ENCODE measurements around the gene TNS3.

Gene TNS3

GRCh38 chr7:47333554-47333887 is 248.4 kb downstream of the TNS3 start:
- no peaks in the 10 kb centered on the region for H3K9me3 ChIP-seq (ENCODE audit: control insufficient read depth, low read length)
- no peak overlapping the region for H3K4me3 ChIP-seq (ENCODE audit: low read length)
- no peak overlapping the region for H3K9ac ChIP-seq (ENCODE audit: low read length)
- peaks cover 7% of the 10 kb centered on the region for H3K36me3 ChIP-seq (ENCODE audit: control insufficient read depth, insufficient read depth, low read length)
- peaks cover 15% of the 10 kb centered on the region for H3K4me1 ChIP-seq (ENCODE audit: control insufficient read depth, insufficient read depth, low read length)
- H3K27me3 ChIP-seq (ENCODE audit: control insufficient read depth, insufficient read depth, low read length), result no peaks in the 10 kb centered on the region

GRCh38 chr7:47332681-47333553 is 249.0 kb downstream of the TNS3 start:
- Histone ChIP-seq H3K36me3 (ENCODE audit: control insufficient read depth, insufficient read depth, low read length) (peaks cover 7% of the 10 kb centered on the region), H3K4me3 (ENCODE audit: low read length) (no peak overlapping the region), H3K9me3 (ENCODE audit: control insufficient read depth, low read length) (no peaks in the 10 kb centered on the region), H3K4me1 (ENCODE audit: control insufficient read depth, insufficient read depth, low read length) (peaks cover 21% of the 10 kb centered on the region), H3K9ac (ENCODE audit: low read length) (no peak overlapping the region), H3K27me3 (ENCODE audit: control insufficient read depth, insufficient read depth, low read length) (no peaks in the 10 kb centered on the region)

GRCh38 chr7:47332213-47332612 is 249.7 kb downstream of the TNS3 start:
- Histone ChIP-seq H3K9ac (ENCODE audit: low read length) (no peak overlapping the region), H3K27me3 (ENCODE audit: control insufficient read depth, insufficient read depth, low read length) (no peaks in the 10 kb centered on the region), H3K4me3 (ENCODE audit: low read length) (no peak overlapping the region), H3K9me3 (ENCODE audit: control insufficient read depth, low read length) (no peaks in the 10 kb centered on the region), H3K36me3 (ENCODE audit: control insufficient read depth, insufficient read depth, low read length) (peaks cover 7% of the 10 kb centered on the region), H3K4me1 (ENCODE audit: control insufficient read depth, insufficient read depth, low read length) (peaks cover 28% of the 10 kb centered on the region)

GRCh38 chr7:47331179-47331565 is 250.7 kb downstream of the TNS3 start:
- Histone ChIP-seq H3K27me3 (ENCODE audit: control insufficient read depth, insufficient read depth, low read length) (no peaks in the 10 kb centered on the region), H3K9me3 (ENCODE audit: control insufficient read depth, low read length) (no peaks in the 10 kb centered on the region), H3K4me1 (ENCODE audit: control insufficient read depth, insufficient read depth, low read length) (peaks cover 39% of the 10 kb centered on the region), H3K36me3 (ENCODE audit: control insufficient read depth, insufficient read depth, low read length) (peaks cover 7% of the 10 kb centered on the region), H3K9ac (ENCODE audit: low read length) (no peak overlapping the region), H3K4me3 (ENCODE audit: low read length) (no peak overlapping the region)

GRCh38 chr7:47330561-47331178 is 251.2 kb downstream of the TNS3 start:
- Histone ChIP-seq H3K27me3 (ENCODE audit: control insufficient read depth, insufficient read depth, low read length) (no peaks in the 10 kb centered on the region), H3K9ac (ENCODE audit: low read length) (no peak overlapping the region), H3K36me3 (ENCODE audit: control insufficient read depth, insufficient read depth, low read length) (peaks cover 7% of the 10 kb centered on the region), H3K9me3 (ENCODE audit: control insufficient read depth, low read length) (no peaks in the 10 kb centered on the region), H3K4me1 (ENCODE audit: control insufficient read depth, insufficient read depth, low read length) (peaks cover 44% of the 10 kb centered on the region), H3K4me3 (ENCODE audit: low read length) (no peak overlapping the region)

- H3K4me3 ChIP-seq (ENCODE audit: low read length), result no peak overlapping the region
- no peaks in the 10 kb centered on the region for H3K27me3 ChIP-seq (ENCODE audit: control insufficient read depth, insufficient read depth, low read length)
- H3K4me1 ChIP-seq (ENCODE audit: control insufficient read depth, insufficient read depth, low read length), result peaks cover 50% of the 10 kb centered on the region
- H3K36me3 ChIP-seq (ENCODE audit: control insufficient read depth, insufficient read depth, low read length), result peaks cover 7% of the 10 kb centered on the region
- no peaks in the 10 kb centered on the region for H3K9me3 ChIP-seq (ENCODE audit: control insufficient read depth, low read length)
- no peak overlapping the region for H3K9ac ChIP-seq (ENCODE audit: low read length)
Measured at GRCh38 chr7:47330026-47330425, 251.9 kb downstream of the TNS3 start.

GRCh38 chr7:47329320-47329926 is 252.5 kb downstream of the TNS3 start:
- Histone ChIP-seq H3K9ac (ENCODE audit: low read length) (no peak overlapping the region), H3K9me3 (ENCODE audit: control insufficient read depth, low read length) (no peaks in the 10 kb centered on the region), H3K36me3 (ENCODE audit: control insufficient read depth, insufficient read depth, low read length) (peaks cover 7% of the 10 kb centered on the region), H3K27me3 (ENCODE audit: control insufficient read depth, insufficient read depth, low read length) (no peaks in the 10 kb centered on the region), H3K4me1 (ENCODE audit: control insufficient read depth, insufficient read depth, low read length) (peaks cover 54% of the 10 kb centered on the region), H3K4me3 (ENCODE audit: low read length) (no peak overlapping the region)

GRCh38 chr7:47328392-47329319 is 253.3 kb downstream of the TNS3 start:
- H3K9me3 ChIP-seq (ENCODE audit: control insufficient read depth, low read length), result no peaks in the 10 kb centered on the region
- peaks cover 7% of the 10 kb centered on the region for H3K36me3 ChIP-seq (ENCODE audit: control insufficient read depth, insufficient read depth, low read length)
- no peak overlapping the region for H3K4me3 ChIP-seq (ENCODE audit: low read length)
- no peaks in the 10 kb centered on the region for H3K27me3 ChIP-seq (ENCODE audit: control insufficient read depth, insufficient read depth, low read length)
- H3K4me1 ChIP-seq (ENCODE audit: control insufficient read depth, insufficient read depth, low read length), result peaks cover 54% of the 10 kb centered on the region
- H3K9ac ChIP-seq (ENCODE audit: low read length), result peak overlapping the region; percentile 35

GRCh38 chr7:47327698-47328391 is 254.1 kb downstream of the TNS3 start:
- Histone ChIP-seq H3K9me3 (ENCODE audit: control insufficient read depth, low read length) (no peaks in the 10 kb centered on the region), H3K27me3 (ENCODE audit: control insufficient read depth, insufficient read depth, low read length) (no peaks in the 10 kb centered on the region), H3K36me3 (ENCODE audit: control insufficient read depth, insufficient read depth, low read length) (peaks cover 7% of the 10 kb centered on the region), H3K4me3 (ENCODE audit: low read length) (no peak overlapping the region), H3K4me1 (ENCODE audit: control insufficient read depth, insufficient read depth, low read length) (peaks cover 54% of the 10 kb centered on the region), H3K9ac (ENCODE audit: low read length) (peak overlapping the region; percentile 35)

- Histone ChIP-seq H3K9ac (ENCODE audit: low read length) (peak overlapping the region; percentile 23), H3K9me3 (ENCODE audit: control insufficient read depth, low read length) (no peaks in the 10 kb centered on the region), H3K4me1 (ENCODE audit: control insufficient read depth, insufficient read depth, low read length) (peaks cover 54% of the 10 kb centered on the region), H3K4me3 (ENCODE audit: low read length) (no peak overlapping the region), H3K36me3 (ENCODE audit: control insufficient read depth, insufficient read depth, low read length) (peaks cover 7% of the 10 kb centered on the region), H3K27me3 (ENCODE audit: control insufficient read depth, insufficient read depth, low read length) (no peaks in the 10 kb centered on the region)
Measured at GRCh38 chr7:47327346-47327697, 254.6 kb downstream of the TNS3 start.

- Histone ChIP-seq H3K4me3 (ENCODE audit: low read length) (no peak overlapping the region), H3K9me3 (ENCODE audit: control insufficient read depth, low read length) (no peaks in the 10 kb centered on the region), H3K27me3 (ENCODE audit: control insufficient read depth, insufficient read depth, low read length) (no peaks in the 10 kb centered on the region), H3K4me1 (ENCODE audit: control insufficient read depth, insufficient read depth, low read length) (peaks cover 54% of the 10 kb centered on the region), H3K36me3 (ENCODE audit: control insufficient read depth, insufficient read depth, low read length) (peaks cover 7% of the 10 kb centered on the region), H3K9ac (ENCODE audit: low read length) (peak overlapping the region; percentile 23)
Measured at GRCh38 chr7:47326808-47327207, 255.1 kb downstream of the TNS3 start.
